Spleen (tissue), 7 donors: ENCODE measurements around the gene ABI1.
A peak's percentile ranks its signal among the peaks of the same experiment; 100 is the strongest.

ENCODE experiments used
- CTCF ChIP-seq, 11 experiments: fragments of 200-600 bp in 7 of 11; fragments of 450-650 bp in 4 of 11; sonication (generic) in 4 of 11; IDR thresholded peaks in 8 of 11; conservative IDR thresholded peaks in 3 of 11; 1 replicate in 7 of 11; 2 replicates in 4 of 11; pipeline versions ENCODE4 v1.4.0 to v1.8.0; 2016 to 2021; ENCODE audit warnings: antibody characterized with exemption in 11 of 11, inconsistent platforms in 4 of 11, mild to moderate bottlenecking in 1 of 11
- POLR2A ChIP-seq, 3 donors: fragments of 450-650 bp; IDR thresholded peaks; one replicate each; pipeline ENCODE4 v1.5.1; 2017; ENCODE audit warnings: antibody characterized with exemption in 3 of 3, mild to moderate bottlenecking in 1 of 3
- donor health status: DM: no; HTN: no; CAD: no; lungs with moderate emphysema.
- donor health status: DM: no; HTN: no; CAD: no.
- donor health status: DM: no; HTN: no; CAD: no.

GRCh38 chr10:26890956-26891355 is 30.2 kb upstream of the ABI1 start:
- TF ChIP-seq POLR2A (IDR thresholded peaks at IDR 0.05) (no peak), CTCF (IDR thresholded peaks at IDR 0.05 in 8 of 11, conservative IDR thresholded peaks at IDR 0.05 in 3 of 11) (peak in 9 of 11 experiments; percentile 17 to 56 (median 43))
